Cardiac fibroblast (primary cell): ENCODE measurements around the gene LRRC26.

ENCODE experiments used
- DNase-seq, 2 donors: peaks; one replicate each; pipeline versions ENCODE4 v3.0.0 to v3.0.0-alpha.2; 2010; ENCODE audit warnings: low read depth in 2 of 2
- H3K4me3 ChIP-seq, 2 donors: replicated peaks in 1 of 2; 1 replicate in 1 of 2; 2 replicates in 1 of 2; pipeline ENCODE4 v1.5.1; 2011; ENCODE audit warnings: low read depth in 2 of 2, low read length in 2 of 2, mild to moderate bottlenecking in 2 of 2, moderate library complexity in 1 of 2
- CTCF ChIP-seq: IDR thresholded peaks from one replicate; pipeline ENCODE4 v1.5.1; 2011; ENCODE audit warnings: low read depth, mild to moderate bottlenecking, low read length, inconsistent platforms

LRRC26 gene

DNA sequence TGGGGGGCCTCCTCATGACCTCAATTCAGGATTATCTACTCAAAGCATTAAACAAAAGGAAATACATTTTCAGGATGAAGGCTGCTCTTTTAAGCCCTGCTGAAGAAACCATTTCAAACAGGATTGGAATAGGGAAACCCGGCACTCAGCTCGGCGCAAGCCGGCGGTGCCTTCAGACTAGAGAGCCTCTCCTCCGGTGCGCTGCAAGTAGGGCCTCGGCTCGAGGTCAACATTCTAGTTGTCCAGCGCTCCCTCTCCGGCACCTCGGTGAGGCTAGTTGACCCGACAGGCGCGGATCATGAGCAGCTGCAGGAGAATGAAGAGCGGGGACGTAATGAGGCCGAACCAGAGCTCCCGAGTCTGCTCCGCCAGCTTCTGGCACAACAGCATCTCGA is 34.9 kb upstream of the LRRC26 start:
- no peak for TF ChIP-seq CTCF

DNA sequence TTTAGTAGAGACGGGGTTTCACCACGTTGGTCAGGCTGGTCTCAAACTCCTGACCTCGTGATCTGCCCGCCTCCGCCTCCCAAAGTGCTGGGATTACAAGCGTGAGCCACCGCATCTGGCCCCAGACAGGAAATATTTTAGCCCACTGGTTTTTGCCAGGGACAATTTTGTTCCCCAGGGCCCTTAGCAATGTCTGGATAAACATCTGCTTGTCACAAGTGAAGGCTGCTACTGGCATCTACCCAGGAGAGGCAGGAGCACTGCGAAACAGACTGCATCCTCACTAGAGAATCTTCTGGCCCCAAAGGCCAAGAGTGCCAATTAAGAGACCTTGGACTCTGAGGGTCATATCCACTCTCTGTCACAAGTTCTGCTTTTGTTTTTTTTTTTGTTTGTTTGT is 33.1 kb upstream of the LRRC26 start:
- H3K4me3 ChIP-seq: no peak overlapping the region
- TF ChIP-seq CTCF: no peak
- DNase-seq: no peak

More for the DNA sequence above, 34.9 kb upstream of the LRRC26 start:
- H3K4me3 ChIP-seq: peak overlapping the region; percentile 84 to 94
- no peak for DNase-seq

DNA sequence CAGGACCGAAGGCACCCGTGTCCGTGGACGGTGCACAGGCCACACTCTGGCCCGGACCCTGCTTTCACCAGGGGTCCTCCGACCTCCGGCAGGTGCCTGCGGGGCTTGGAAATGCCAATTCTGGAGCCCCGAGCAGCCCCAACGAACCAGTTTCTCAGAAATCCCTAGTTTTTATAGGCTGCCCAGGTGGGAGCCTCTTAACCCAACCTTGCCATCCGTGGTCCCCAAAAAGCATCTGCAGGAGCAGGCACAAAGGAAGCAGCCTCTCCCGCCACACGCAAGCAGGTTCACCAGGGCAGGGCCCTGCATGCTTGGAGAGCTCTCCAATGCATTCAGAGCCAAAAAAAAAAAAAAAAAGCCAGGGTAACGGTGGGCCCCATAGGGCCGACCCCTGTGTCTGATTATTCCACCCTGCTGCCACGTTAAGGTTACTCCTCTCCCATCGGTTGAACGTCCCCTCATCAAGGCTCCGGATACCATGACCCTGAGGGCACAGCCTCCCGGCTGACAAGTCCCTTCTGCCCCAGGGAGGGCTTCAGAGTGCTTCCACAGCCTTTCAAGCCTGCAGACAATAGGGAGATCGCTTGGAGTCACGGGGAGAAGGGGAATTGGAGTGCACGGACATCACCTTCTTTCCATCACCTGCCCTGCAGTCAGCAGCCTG is 31.5 kb upstream of the LRRC26 start:
- TF ChIP-seq CTCF: no peak
- DNase-seq: no peak
- H3K4me3 ChIP-seq: peak overlapping the region; percentile 53 to 76

DNA sequence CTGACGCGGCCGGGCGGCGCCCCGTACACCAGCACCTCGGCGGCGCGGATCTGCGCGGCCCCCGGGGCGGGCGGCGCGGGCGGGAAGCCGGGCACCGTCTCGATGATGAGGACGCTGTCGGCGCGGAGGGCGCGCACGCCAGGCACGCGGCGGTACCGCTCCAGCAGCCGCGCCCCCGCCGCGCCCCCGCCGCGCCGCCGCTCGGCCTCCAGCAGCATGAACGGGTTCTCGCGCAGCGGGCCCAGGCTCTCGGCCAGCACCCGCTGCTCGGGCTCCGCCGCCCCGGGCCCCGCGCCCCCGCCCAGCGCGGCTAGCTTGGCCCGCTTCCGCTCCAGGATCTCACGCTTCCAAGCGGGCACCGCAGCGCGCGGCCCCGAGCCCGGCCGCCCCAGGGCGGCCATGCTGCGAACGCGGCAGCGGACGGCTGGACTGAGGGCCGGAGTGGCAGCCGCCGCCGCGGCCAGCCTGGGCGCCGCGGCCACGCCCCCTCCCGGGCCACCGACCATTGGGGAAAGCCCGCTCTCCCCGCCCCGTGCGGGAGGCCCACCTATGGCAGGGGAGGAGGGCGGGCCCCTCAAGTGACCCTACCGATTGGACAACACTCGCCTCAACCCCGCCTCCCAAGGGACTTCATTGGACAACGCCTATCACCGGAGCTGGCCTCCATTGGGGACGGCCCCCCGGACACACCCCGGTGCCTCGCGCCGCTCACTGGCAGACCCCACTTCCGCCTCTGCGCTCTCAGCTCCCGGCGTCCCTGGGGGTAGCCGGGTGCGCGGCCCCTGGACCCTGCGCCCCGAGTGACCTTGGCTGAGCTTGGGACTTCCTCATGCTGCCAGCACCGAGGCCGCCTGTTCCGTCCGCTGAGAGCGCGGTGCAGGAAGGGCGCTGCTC is 30.7 kb upstream of the LRRC26 start, which contains the start of gene TPRN:
Gene TPRN (minus strand): TSS at position 431 of the 894 bp plus-strand sequence. CDS start 30 bp downstream, at position 401.
- TF ChIP-seq CTCF: no peak

GRCh38 chr9:137199411-137200121 is 29.7 kb upstream of the LRRC26 start:
- H3K4me3 ChIP-seq: peak overlapping the region; percentile 44 to 49
- TF ChIP-seq CTCF: peak; percentile 9
- peak in 1 of 2 donors; percentile 48 for DNase-seq

More for the DNA sequence above, 30.7 kb upstream of the LRRC26 start, which contains the start of gene TPRN:
- DNase-seq: peak; percentile 99
- H3K4me3 ChIP-seq: peak within 1 kb of the TSS; percentile 53 to 76

GRCh38 chr9:137198902-137199283 is 29.0 kb upstream of the LRRC26 start:
- no peak for TF ChIP-seq CTCF
- DNase-seq: no peak
- H3K4me3 ChIP-seq: peak overlapping the region; percentile 44 to 49
